ENCODE measurements around the gene C2CD4C. TPM values are rescaled to one million over a fixed set of nuclear protein-coding genes. Genes with fewer than 3 reads are reported as not detected.

The C2CD4C gene
- polyA plus RNA-seq, 1 donor (not counting 4 experiments of a cell fraction or from before 2014, with no cell fraction given) = 1.6 TPM

DNA sequence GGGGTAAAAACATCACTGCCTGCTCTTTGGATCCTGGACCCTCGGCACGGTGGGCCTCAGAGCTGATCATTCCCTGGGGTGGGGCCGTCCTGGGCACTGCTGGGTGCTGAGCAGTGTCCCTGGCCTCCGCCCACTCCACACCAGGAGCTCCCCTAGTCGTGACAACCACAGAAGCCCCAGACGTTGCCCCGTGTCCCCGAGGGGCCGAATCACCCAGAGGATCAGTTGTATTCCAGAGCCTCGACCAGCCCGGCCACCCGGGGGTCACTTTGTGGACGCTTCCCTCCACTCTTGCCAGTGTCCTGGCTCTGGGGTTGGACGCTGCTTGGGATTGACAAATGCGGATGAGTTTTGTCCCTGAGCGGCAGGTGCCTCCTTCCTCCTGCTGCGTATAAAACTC lies 10.2 kb downstream of the C2CD4C start:
- H3K79me2 ChIP-seq (ENCODE audit: control insufficient read depth, insufficient read depth, low read length) = no peaks in the 10 kb centered on the region
- DNase-seq (ENCODE audit: low read depth, low spot score) (no peak), FAIRE-seq (no peak)
- H3K27ac ChIP-seq (ENCODE audit: control insufficient read depth, insufficient read depth, low read length) = no peak overlapping the region
- H3K9me1 ChIP-seq (ENCODE audit: control insufficient read depth, extremely low read depth, insufficient read depth, low read length) = no peaks in the 10 kb centered on the region
- no peak for TF ChIP-seq EZH2 (IDR thresholded peaks at IDR 0.05; ENCODE audit: low read length)
- TF ChIP-seq, protein P1, sequence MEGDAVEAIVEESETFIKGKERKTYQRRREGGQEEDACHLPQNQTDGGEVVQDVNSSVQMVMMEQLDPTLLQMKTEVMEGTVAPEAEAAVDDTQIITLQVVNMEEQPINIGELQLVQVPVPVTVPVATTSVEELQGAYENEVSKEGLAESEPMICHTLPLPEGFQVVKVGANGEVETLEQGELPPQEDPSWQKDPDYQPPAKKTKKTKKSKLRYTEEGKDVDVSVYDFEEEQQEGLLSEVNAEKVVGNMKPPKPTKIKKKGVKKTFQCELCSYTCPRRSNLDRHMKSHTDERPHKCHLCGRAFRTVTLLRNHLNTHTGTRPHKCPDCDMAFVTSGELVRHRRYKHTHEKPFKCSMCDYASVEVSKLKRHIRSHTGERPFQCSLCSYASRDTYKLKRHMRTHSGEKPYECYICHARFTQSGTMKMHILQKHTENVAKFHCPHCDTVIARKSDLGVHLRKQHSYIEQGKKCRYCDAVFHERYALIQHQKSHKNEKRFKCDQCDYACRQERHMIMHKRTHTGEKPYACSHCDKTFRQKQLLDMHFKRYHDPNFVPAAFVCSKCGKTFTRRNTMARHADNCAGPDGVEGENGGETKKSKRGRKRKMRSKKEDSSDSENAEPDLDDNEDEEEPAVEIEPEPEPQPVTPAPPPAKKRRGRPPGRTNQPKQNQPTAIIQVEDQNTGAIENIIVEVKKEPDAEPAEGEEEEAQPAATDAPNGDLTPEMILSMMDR (optimal IDR thresholded peaks at IDR 0.05 in 1 of 3, IDR thresholded peaks at IDR 0.05 in 1 of 3, conservative IDR thresholded peaks at IDR 0.05 in 1 of 3; ENCODE audit: extremely low read depth in 1 of 3, insufficient read depth in 2 of 3, low read length in 3 of 3) = no peak
- H3K4me3 ChIP-seq (ENCODE audit: control insufficient read depth in 2 of 3, extremely low read depth in 1 of 3, insufficient read depth in 2 of 3, low read depth in 1 of 3, low read length in 3 of 3) = no peak overlapping the region
- no peak overlapping the region for H3K9ac ChIP-seq (ENCODE audit: control insufficient read depth, extremely low read depth, insufficient read depth, low read length)
- no peak overlapping the region for H2AFZ ChIP-seq (ENCODE audit: control insufficient read depth, low read length)
- H3K27me3 ChIP-seq (ENCODE audit: control insufficient read depth, extremely low read depth, insufficient read depth, low read length) = no peaks in the 10 kb centered on the region
- no peaks in the 10 kb centered on the region for H3K36me3 ChIP-seq (ENCODE audit: control insufficient read depth in 2 of 2, extremely low read depth in 1 of 2, insufficient read depth in 2 of 2, low read length in 2 of 2)
- peaks cover 8% of the 10 kb centered on the region for H3K9me3 ChIP-seq (ENCODE audit: control insufficient read depth, low read depth, low read length)
- dilution Hi-C loops (cut with MboI; ENCODE audit: extremely low pct_ligation_motif_present, low sequenced_read_pairs) = no loop called here
- no peak overlapping the region for H3K4me2 ChIP-seq (ENCODE audit: control insufficient read depth, extremely low read depth, insufficient read depth, low read depth, low read length)
- H3K4me1 ChIP-seq (ENCODE audit: control insufficient read depth, extremely low read depth, insufficient read depth, low read length) = no peaks in the 10 kb centered on the region
- H4K20me1 ChIP-seq (ENCODE audit: control insufficient read depth, extremely low read depth, insufficient read depth, low read length) = no peaks in the 10 kb centered on the region

DNA sequence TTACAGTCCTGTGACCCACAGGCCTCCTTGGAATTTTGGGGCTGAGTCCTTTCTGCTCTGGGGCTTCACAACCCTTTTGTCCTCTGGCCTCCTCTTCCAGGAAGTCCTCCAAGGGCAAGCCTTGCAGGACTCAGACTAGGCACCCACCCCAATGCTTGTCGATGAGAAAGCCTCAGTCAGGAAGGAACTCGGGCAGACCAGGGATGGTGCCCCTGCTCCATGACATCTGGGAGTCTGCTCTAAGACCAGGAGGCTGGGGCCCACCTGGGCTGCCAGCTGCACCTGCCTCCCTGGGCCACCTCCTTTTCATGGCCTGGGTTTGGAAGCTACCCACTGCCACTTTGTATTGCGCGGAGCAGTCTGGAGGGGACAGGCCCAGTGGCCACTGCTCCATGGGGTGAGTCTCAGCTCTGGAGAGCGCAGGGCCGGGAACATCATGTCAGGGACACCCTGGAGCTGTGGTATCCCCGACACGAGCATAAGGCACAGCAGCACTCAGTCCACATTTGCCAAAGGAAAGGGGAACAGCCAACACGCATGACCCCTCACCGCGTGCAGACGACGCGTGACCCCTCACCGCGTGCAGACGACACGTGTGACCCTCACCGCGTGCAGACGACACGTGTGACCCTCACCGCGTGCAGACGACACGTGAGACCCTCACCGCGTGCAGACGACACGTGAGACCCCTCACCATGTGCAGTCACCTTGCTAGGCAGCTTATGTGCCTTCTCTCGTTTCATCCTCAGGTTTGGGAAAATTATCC lies 10.8 kb downstream of the C2CD4C start:
- Histone ChIP-seq H3K9ac (ENCODE audit: control insufficient read depth, extremely low read depth, insufficient read depth, low read length) (no peak overlapping the region), H3K27ac (ENCODE audit: control insufficient read depth, insufficient read depth, low read length) (no peak overlapping the region), H3K4me3 (ENCODE audit: control insufficient read depth in 2 of 3, extremely low read depth in 1 of 3, insufficient read depth in 2 of 3, low read depth in 1 of 3, low read length in 3 of 3) (no peak overlapping the region), H3K4me2 (ENCODE audit: control insufficient read depth, extremely low read depth, insufficient read depth, low read depth, low read length) (no peak overlapping the region), H3K36me3 (ENCODE audit: control insufficient read depth in 2 of 2, extremely low read depth in 1 of 2, insufficient read depth in 2 of 2, low read length in 2 of 2) (no peaks in the 10 kb centered on the region), H3K9me1 (ENCODE audit: control insufficient read depth, extremely low read depth, insufficient read depth, low read length) (no peaks in the 10 kb centered on the region), H3K79me2 (ENCODE audit: control insufficient read depth, insufficient read depth, low read length) (no peaks in the 10 kb centered on the region), H3K27me3 (ENCODE audit: control insufficient read depth, extremely low read depth, insufficient read depth, low read length) (no peaks in the 10 kb centered on the region), H3K9me3 (ENCODE audit: control insufficient read depth, low read depth, low read length) (peaks cover 8% of the 10 kb centered on the region), H2AFZ (ENCODE audit: control insufficient read depth, low read length) (no peak overlapping the region), H3K4me1 (ENCODE audit: control insufficient read depth, extremely low read depth, insufficient read depth, low read length) (no peaks in the 10 kb centered on the region), H4K20me1 (ENCODE audit: control insufficient read depth, extremely low read depth, insufficient read depth, low read length) (no peaks in the 10 kb centered on the region)
- FAIRE-seq = no peak
- dilution Hi-C loops (cut with MboI; ENCODE audit: extremely low pct_ligation_motif_present, low sequenced_read_pairs) = no loop called here
- TF ChIP-seq, protein P1 (optimal IDR thresholded peaks at IDR 0.05 in 1 of 3, IDR thresholded peaks at IDR 0.05 in 1 of 3, conservative IDR thresholded peaks at IDR 0.05 in 1 of 3; ENCODE audit: extremely low read depth in 1 of 3, insufficient read depth in 2 of 3, low read length in 3 of 3) = no peak
- no peak for TF ChIP-seq EZH2 (IDR thresholded peaks at IDR 0.05; ENCODE audit: low read length)
- no peak for DNase-seq (ENCODE audit: low read depth, low spot score)

All from keratinocyte (primary cell).